IPS-20b (cell line): Measurements from ENCODE around the gene PARVB.

Source experiments
- H3K27ac ChIP-seq: one replicate; pipeline ENCODE4 v1.5.1; 2013; ENCODE audit warnings: low read length
- H3K27me3 ChIP-seq: 2 replicates; pipeline ENCODE4 v1.6.1; 2013; ENCODE audit warnings: mild to moderate bottlenecking, low read length, inconsistent platforms; ENCODE audit not compliant: insufficient read depth
- H3K36me3 ChIP-seq: 2 replicates; pipeline ENCODE4 v1.6.1; 2013; ENCODE audit warnings: low read depth, mild to moderate bottlenecking, inconsistent platforms, low read length, moderate library complexity; ENCODE audit not compliant: insufficient read depth
- H3K4me1 ChIP-seq: 2 replicates; pipeline ENCODE4 v1.6.1; 2013; ENCODE audit warnings: mild to moderate bottlenecking, control low read depth, inconsistent platforms, low read length, moderate library complexity; ENCODE audit not compliant: insufficient read depth
- H3K4me3 ChIP-seq: 2 replicates; pipeline ENCODE4 v1.5.1; 2013; ENCODE audit warnings: mild to moderate bottlenecking, low read length, inconsistent platforms
- H3K9ac ChIP-seq: 2 replicates; pipeline ENCODE4 v1.6.1; 2013; ENCODE audit warnings: low read depth, mild to moderate bottlenecking, inconsistent platforms, low read length, moderate library complexity
- H3K9me3 ChIP-seq: 2 replicates; pipeline ENCODE4 v1.6.1; 2013; ENCODE audit warnings: mild to moderate bottlenecking, low read depth, low read length, inconsistent platforms; ENCODE audit not compliant: insufficient read depth

The PARVB gene

DNA sequence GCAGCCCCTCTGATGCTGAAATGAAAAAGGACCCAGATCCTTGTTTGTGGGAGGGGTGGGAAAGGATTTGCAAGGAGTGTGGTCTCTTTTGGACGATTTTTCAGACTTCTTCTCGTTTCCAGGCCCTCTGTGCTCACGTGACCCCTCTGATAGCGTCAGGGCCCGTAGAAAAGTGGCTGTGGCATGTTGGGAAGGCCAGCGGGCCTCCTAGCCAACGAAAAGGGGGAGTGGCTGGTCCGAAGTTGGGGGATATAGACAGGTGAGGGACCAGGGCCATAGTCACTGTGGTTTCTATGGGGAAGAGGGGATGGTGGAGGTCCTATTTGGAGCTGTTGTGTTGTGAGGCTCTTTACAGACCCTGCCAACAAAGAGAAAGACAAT is 6.6 kb downstream of the PARVB start:
- H3K27ac ChIP-seq: no peak overlapping the region
- H3K4me1 ChIP-seq: peaks cover 10% of the 10 kb centered on the region; the same call in 1 of the 2 replicates

GRCh38 chr22:44031158-44031952 is 7.3 kb downstream of the PARVB start:
- Histone ChIP-seq H3K9me3 (no peaks in the 10 kb centered on the region), H3K27me3 (no peaks in the 10 kb centered on the region), H3K4me3 (no peak overlapping the region), H3K4me1 (peaks cover 4% of the 10 kb centered on the region; the same call in 1 of the 2 replicates), H3K36me3 (no peaks in the 10 kb centered on the region), H3K27ac (no peak overlapping the region), H3K9ac (no peak overlapping the region)

More for the DNA sequence above, 6.6 kb downstream of the PARVB start:
- H3K36me3 ChIP-seq: no peaks in the 10 kb centered on the region
- no peak overlapping the region for H3K4me3 ChIP-seq
- H3K9me3 ChIP-seq: no peaks in the 10 kb centered on the region
- H3K27me3 ChIP-seq: no peaks in the 10 kb centered on the region; the same call in 1 of the 2 replicates
- no peak overlapping the region for H3K9ac ChIP-seq

DNA sequence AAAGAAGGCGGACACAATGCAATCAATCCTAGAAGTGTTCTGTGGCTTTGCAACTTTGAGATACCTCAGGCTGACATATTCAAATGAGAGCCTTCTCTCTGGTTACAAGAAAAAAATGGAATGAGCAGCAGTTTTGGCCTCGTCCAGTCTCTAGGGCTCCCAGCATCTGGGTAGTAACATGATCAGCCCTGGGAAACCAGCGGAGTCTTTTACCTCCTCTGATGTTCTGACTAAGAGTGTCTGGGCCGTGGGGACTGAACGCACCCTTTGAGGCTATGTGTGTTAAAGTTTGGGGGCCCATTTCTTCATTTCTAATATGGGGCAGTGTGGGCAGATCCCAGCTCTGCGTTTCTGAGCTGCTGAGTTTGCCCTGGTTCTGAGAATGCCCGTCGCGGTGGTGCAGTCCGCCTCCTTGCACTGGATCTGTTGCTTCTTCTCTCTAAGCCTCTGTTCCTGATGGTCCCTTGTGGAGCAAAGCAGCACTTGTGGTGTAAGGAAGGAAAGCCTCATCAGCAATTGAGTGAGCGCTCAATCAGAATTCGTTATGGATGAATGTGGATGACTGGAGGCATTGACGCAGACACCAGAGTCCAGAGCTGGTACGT is 8.1 kb downstream of the PARVB start:
- Histone ChIP-seq H3K27me3 (no peaks in the 10 kb centered on the region), H3K9me3 (no peaks in the 10 kb centered on the region), H3K4me3 (no peak overlapping the region), H3K36me3 (no peaks in the 10 kb centered on the region), H3K27ac (no peak overlapping the region), H3K4me1 (peaks cover 3% of the 10 kb centered on the region; the same call in 1 of the 2 replicates), H3K9ac (no peak overlapping the region)

DNA sequence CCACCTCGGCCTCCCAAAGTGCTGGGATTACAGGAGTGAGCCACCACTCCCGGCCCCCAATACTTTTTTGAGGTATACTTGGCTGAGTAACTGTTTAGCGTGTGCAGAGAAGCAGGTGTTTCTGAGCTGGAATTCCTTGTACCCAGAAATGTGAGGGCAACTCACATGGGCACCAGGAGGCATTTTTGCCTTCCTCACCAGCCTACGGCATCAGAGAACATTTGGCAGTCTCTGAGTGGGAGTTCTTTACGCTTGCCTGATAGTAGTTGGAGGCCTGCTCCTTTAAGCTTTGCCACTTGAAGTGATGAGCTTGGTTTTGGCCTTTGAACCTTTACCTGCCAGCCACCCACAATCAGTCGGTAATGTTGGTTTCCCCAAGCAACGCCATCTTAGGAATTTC is 9.2 kb downstream of the PARVB start:
- Histone ChIP-seq H3K27me3 (no peaks in the 10 kb centered on the region), H3K9me3 (no peaks in the 10 kb centered on the region), H3K4me1 (peaks cover 3% of the 10 kb centered on the region; the same call in 1 of the 2 replicates), H3K36me3 (no peaks in the 10 kb centered on the region), H3K9ac (no peak overlapping the region), H3K4me3 (no peak overlapping the region), H3K27ac (no peak overlapping the region)

DNA sequence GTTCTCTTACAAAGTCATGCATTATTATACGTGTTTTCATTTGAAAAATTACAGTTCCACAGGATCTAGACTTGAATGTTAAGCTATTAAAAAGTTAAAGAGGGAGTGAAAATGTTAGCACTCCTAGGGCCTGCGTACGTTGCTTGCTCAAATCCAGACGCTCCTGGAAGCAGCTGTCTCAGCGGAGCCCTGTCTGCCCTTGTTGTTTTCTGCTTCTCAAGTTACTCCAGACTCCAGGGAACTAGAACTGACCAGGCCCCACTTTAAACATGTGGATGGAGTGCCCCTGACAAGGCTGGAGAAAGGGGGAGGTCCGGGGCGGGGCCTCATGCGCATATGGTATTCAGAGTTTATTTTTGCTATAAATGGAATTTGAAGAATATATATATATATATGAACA is 9.6 kb downstream of the PARVB start:
- Histone ChIP-seq H3K27ac (no peak overlapping the region), H3K27me3 (no peaks in the 10 kb centered on the region)

DNA sequence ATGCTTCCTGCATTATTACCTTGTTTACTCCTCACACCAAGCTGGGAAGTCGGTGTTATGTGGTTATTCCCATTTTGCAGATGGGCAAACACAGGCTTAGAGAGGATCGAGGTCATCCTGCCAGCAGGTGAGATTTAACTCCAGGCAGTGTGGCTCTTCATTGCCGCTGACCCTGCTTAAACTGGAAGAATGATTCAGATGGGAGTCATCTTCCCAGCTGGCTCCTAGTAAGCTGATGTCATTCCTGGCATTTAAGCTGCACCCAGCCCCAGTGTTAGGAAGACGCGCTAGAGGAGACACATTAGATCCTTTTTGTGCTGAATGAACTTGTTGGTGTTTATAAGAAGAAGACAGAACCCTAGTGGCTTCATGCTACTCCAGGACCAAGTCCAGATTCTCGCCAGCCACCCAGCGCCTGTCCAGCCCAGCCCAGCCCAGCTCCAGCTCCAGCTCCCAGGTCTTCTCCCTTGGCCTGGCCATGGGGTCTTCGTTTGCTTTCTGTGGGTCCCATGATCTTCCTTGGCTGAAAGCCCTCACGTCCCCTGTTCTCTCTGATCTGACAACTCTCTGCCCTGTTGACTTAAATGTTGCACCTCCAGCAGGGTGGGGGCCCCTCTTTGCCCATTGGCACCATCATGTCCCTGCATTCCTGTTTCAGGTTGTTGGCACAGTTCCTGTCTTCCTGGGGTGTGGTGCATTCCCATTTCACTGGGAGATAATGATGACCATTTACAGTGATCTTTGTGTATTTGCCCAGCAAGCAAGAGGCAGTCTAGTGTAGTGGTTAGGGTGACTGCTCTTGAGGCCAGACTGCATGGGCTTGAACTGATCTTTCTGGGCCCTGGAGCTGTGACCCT is 13.6 kb downstream of the PARVB start:
- no peak overlapping the region for H3K27ac ChIP-seq
- H3K4me1 ChIP-seq: peaks cover 3% of the 10 kb centered on the region; the same call in 1 of the 2 replicates
- H3K9ac ChIP-seq: no peak overlapping the region
- H3K36me3 ChIP-seq: no peaks in the 10 kb centered on the region
- H3K4me3 ChIP-seq: no peak overlapping the region
- no peaks in the 10 kb centered on the region for H3K27me3 ChIP-seq
- no peaks in the 10 kb centered on the region for H3K9me3 ChIP-seq

More for the DNA sequence above, 9.6 kb downstream of the PARVB start:
- Histone ChIP-seq H3K36me3 (no peaks in the 10 kb centered on the region), H3K9ac (no peak overlapping the region), H3K4me1 (peaks cover 3% of the 10 kb centered on the region; the same call in 1 of the 2 replicates), H3K4me3 (no peak overlapping the region), H3K9me3 (no peaks in the 10 kb centered on the region)

GRCh38 chr22:44039566-44040171 is 15.6 kb downstream of the PARVB start:
- H3K27me3 ChIP-seq: no peaks in the 10 kb centered on the region
- H3K4me1 ChIP-seq: no peaks in the 10 kb centered on the region
- H3K9me3 ChIP-seq: no peaks in the 10 kb centered on the region
- H3K4me3 ChIP-seq: no peak overlapping the region
- H3K27ac ChIP-seq: no peak overlapping the region
- H3K36me3 ChIP-seq: no peaks in the 10 kb centered on the region
- no peak overlapping the region for H3K9ac ChIP-seq

DNA sequence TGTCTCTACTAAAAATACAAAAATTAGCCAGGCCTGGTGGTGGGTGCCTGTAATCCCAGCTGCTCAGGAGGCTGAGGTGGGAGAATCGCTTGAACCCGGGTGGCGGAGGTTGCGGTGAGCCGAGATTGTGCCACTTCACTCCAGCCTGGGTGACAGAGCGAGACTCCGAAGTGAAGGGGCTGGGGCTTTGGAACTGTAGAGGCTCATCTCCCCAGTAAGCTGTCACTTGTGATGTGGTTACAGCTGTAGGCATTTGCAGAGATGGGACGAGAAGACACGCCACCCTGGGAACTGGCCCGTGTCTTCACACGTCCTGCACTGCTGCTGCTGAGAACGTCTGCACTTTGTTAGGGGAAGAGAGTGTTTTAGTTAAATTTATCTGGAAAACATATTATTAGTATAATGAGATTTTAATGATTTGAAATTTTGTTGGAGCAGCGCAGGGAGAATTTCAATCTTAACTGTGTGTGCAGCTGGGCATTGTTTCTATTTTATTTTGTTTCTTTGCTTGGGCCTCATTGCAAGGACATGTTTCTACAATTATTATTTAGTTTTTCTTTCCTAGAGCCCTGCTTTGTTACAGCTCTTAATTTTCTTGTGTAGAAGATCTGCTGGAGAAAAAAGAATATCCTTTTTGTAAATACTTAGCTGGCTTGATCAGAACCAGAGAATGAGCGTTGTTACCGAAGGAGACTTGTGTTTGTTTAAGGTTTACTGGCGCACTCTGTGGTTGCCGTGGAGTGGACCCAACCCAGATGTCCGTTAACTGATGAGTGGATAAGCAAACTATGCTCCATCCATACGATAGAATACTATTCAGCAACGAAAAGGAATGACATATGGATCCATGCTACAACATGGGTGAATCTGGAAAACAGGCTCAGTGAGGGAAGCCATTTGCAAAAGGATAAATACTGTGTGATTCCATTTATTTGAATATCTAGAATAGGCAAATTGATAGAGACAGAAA is 18.4 kb downstream of the PARVB start:
- H3K27ac ChIP-seq: no peak overlapping the region
- no peaks in the 10 kb centered on the region for H3K36me3 ChIP-seq
- no peak overlapping the region for H3K9ac ChIP-seq
- no peaks in the 10 kb centered on the region for H3K4me1 ChIP-seq
- H3K4me3 ChIP-seq: no peak overlapping the region
- H3K27me3 ChIP-seq: no peaks in the 10 kb centered on the region
- no peaks in the 10 kb centered on the region for H3K9me3 ChIP-seq

- H3K4me1 ChIP-seq: no peaks in the 10 kb centered on the region
- H3K27ac ChIP-seq: no peak overlapping the region
- H3K27me3 ChIP-seq: no peaks in the 10 kb centered on the region
- H3K4me3 ChIP-seq: no peak overlapping the region
- H3K9ac ChIP-seq: no peak overlapping the region
- H3K36me3 ChIP-seq: no peaks in the 10 kb centered on the region
- no peaks in the 10 kb centered on the region for H3K9me3 ChIP-seq
Observed at GRCh38 chr22:44045145-44045544, 21.0 kb downstream of the PARVB start.

- no peaks in the 10 kb centered on the region for H3K36me3 ChIP-seq
- no peak overlapping the region for H3K27ac ChIP-seq
- no peak overlapping the region for H3K9ac ChIP-seq
- peaks cover 2% of the 10 kb centered on the region for H3K4me1 ChIP-seq
- no peaks in the 10 kb centered on the region for H3K27me3 ChIP-seq
- H3K9me3 ChIP-seq: no peaks in the 10 kb centered on the region
- no peak overlapping the region for H3K4me3 ChIP-seq
Observed at GRCh38 chr22:44046485-44047141, 22.5 kb downstream of the PARVB start.
